OCI-LY1 (cell line): ENCODE measurements around the gene MYO9A.

Experiments
- H2AFZ ChIP-seq: fragments of 200-600 bp; sonication (generic), shearing (Covaris generic); 2 replicates; pipeline ENCODE4 v1.6.0; 2014; ENCODE audit warnings: antibody characterized with exemption, mild to moderate bottlenecking, low read length
- H3F3A ChIP-seq: fragments of 200-600 bp; sonication (generic), shearing (Covaris generic); 2 replicates; pipeline ENCODE4 v1.6.0; 2014; ENCODE audit warnings: mild to moderate bottlenecking, antibody characterized with exemption, low read length, moderate library complexity; ENCODE audit not compliant: insufficient read depth
- H3K27ac ChIP-seq: fragments of 200-600 bp; sonication (generic); 2 replicates; pipeline ENCODE4 v1.5.1; 2014; ENCODE audit warnings: low read length, mixed run types, mild to moderate bottlenecking, low read depth; ENCODE audit not compliant: poor library complexity, severe bottlenecking
- H3K27me3 ChIP-seq: fragments of 200-600 bp; sonication (generic); 2 replicates; pipeline ENCODE4 v1.6.0; 2014; ENCODE audit warnings: antibody characterized with exemption, mild to moderate bottlenecking, low read length, moderate library complexity; ENCODE audit not compliant: insufficient read depth
- H3K36me3 ChIP-seq: fragments of 200-600 bp; sonication (generic); 2 replicates; pipeline ENCODE4 v1.6.1; 2014; ENCODE audit warnings: mild to moderate bottlenecking, antibody characterized with exemption, low read length, moderate library complexity, mixed read lengths; ENCODE audit not compliant: insufficient read depth
- H3K4me1 ChIP-seq: fragments of 200-600 bp; sonication (generic); 2 replicates; pipeline ENCODE4 v1.5.1; 2014; ENCODE audit warnings: mild to moderate bottlenecking, low read length, moderate library complexity; ENCODE audit not compliant: insufficient read depth, severe bottlenecking
- H3K4me2 ChIP-seq: fragments of 200-600 bp; sonication (generic), shearing (Covaris generic); 2 replicates; pipeline ENCODE4 v1.6.1; 2014; ENCODE audit warnings: low read length
- H3K4me3 ChIP-seq: fragments of 200-600 bp; sonication (generic); 2 replicates; pipeline ENCODE4 v1.5.1; 2014; ENCODE audit warnings: low read length, low read depth, mild to moderate bottlenecking, mixed read lengths; ENCODE audit not compliant: poor library complexity, severe bottlenecking
- H3K79me2 ChIP-seq: fragments of 200-600 bp; shearing (Covaris generic); 2 replicates; pipeline ENCODE4 v1.6.1; 2016; ENCODE audit warnings: mixed run types, low read length, mixed read lengths; ENCODE audit not compliant: insufficient read depth
- H3K9ac ChIP-seq: fragments of 200-600 bp; sonication (generic), shearing (Covaris generic); 2 replicates; pipeline ENCODE4 v1.6.1; 2014; ENCODE audit warnings: mild to moderate bottlenecking, low read length, mixed read lengths
- H3K9me2 ChIP-seq: fragments of 200-600 bp; sonication (generic), shearing (Covaris generic); 2 replicates; pipeline ENCODE4 v1.6.1; 2014; ENCODE audit warnings: low read depth, mild to moderate bottlenecking, low read length, mixed read lengths
- H3K9me3 ChIP-seq: fragments of 200-600 bp; shearing (Covaris generic); 2 replicates; pipeline ENCODE4 v1.6.1; 2014; ENCODE audit warnings: low read length, mixed read lengths
- H4K20me1 ChIP-seq: fragments of 200-600 bp; sonication (generic), shearing (Covaris generic); 2 replicates; pipeline ENCODE4 v1.6.0; 2016; ENCODE audit warnings: mild to moderate bottlenecking, low read length; ENCODE audit not compliant: insufficient read depth
- CTCF ChIP-seq: fragments of 200-600 bp; sonication (generic), shearing (Covaris generic); IDR thresholded peaks from 2 replicates; pipeline ENCODE4 v1.5.1; 2017; ENCODE audit warnings: mild to moderate bottlenecking, antibody characterized with exemption, low read length, moderate library complexity, mixed read lengths
- EZH2 ChIP-seq: fragments of 200-600 bp; sonication (generic), shearing (Covaris generic); IDR thresholded peaks from 2 replicates; pipeline ENCODE4 v1.8.0; 2017; ENCODE audit warnings: borderline replicate concordance, mixed run types, mild to moderate bottlenecking, antibody characterized with exemption, low read length, moderate library complexity, mixed read lengths

The MYO9A gene

DNA sequence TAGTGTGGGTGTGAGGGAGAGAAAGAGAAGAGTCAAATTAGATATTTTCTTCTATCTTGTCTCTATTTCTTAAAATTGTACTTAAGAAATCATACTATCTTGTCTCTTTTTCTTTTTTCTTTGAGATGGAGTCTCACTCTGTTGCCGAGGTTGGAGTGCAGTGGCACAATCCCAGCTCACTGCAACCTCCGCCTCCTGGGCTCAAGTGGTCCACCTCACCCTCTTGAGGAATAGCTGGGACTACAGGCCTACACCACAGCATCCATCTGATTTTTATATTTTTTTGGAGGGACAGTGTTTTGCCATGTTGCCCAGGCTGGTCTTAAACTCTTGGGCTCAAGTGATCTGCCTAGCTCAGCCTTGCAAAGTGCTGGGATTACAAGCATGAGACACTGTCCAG lies 104.2 kb downstream of the MYO9A start:
- no peaks in the 10 kb centered on the region for H3K27me3 ChIP-seq
- TF ChIP-seq EZH2 (no peak), CTCF (no peak)
- no peaks in the 10 kb centered on the region for H3K4me1 ChIP-seq
- H3F3A ChIP-seq, result no peaks in the 10 kb centered on the region
- no peak overlapping the region for H3K9ac ChIP-seq
- no peak overlapping the region for H2AFZ ChIP-seq
- no peak overlapping the region for H3K4me2 ChIP-seq
- H3K36me3 ChIP-seq, result peaks cover 9% of the 10 kb centered on the region; the same call in 1 of the 2 replicates
- no peak overlapping the region for H3K27ac ChIP-seq
- no peak overlapping the region for H3K4me3 ChIP-seq
- no peaks in the 10 kb centered on the region for H4K20me1 ChIP-seq
- H3K79me2 ChIP-seq, result no peaks in the 10 kb centered on the region
- H3K9me3 ChIP-seq, result no peaks in the 10 kb centered on the region
- H3K9me2 ChIP-seq, result no peaks in the 10 kb centered on the region

- Histone ChIP-seq H3K9me2 (no peaks in the 10 kb centered on the region), H4K20me1 (no peaks in the 10 kb centered on the region), H3F3A (no peaks in the 10 kb centered on the region), H3K4me3 (no peak overlapping the region), H3K27me3 (no peaks in the 10 kb centered on the region), H2AFZ (no peak overlapping the region), H3K36me3 (peaks cover 23% of the 10 kb centered on the region), H3K9me3 (no peaks in the 10 kb centered on the region), H3K9ac (no peak overlapping the region), H3K27ac (no peak overlapping the region), H3K79me2 (no peaks in the 10 kb centered on the region), H3K4me1 (no peaks in the 10 kb centered on the region), H3K4me2 (no peak overlapping the region)
- TF ChIP-seq EZH2 (no peak), CTCF (no peak)
Measured at GRCh38 chr15:72011302-72011942, 106.5 kb downstream of the MYO9A start.

DNA sequence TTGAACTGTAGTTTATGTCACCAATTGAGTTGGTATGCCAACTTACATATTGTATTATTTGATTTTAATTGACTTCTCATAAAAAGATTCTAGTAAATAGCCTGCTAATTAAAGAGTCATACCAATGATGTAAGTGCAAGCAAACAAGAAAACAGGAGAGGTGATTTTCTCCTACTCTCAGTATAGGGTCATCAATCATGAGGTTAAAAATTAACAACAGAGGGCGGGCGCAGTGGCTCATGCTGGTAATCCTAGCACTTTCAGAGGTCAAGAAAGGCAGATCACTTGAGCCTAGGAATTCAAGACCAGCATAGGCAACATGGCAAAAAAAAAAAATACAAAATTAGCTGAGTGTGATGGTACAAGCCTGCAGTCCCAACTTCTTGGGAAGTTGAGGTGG lies 108.7 kb downstream of the MYO9A start:
- Histone ChIP-seq H3K36me3 (peaks cover 28% of the 10 kb centered on the region), H3K9ac (no peak overlapping the region), H2AFZ (no peak overlapping the region), H3K79me2 (no peaks in the 10 kb centered on the region), H3K27ac (no peak overlapping the region), H3F3A (no peaks in the 10 kb centered on the region), H3K27me3 (no peaks in the 10 kb centered on the region), H3K4me3 (no peak overlapping the region), H3K4me1 (no peaks in the 10 kb centered on the region), H3K9me2 (no peaks in the 10 kb centered on the region), H3K4me2 (no peak overlapping the region), H4K20me1 (no peaks in the 10 kb centered on the region), H3K9me3 (no peaks in the 10 kb centered on the region)
- no peak for TF ChIP-seq CTCF
- no peak for TF ChIP-seq EZH2
